ENCODE results near the gene BRI3. TPM values are rescaled to one million over a fixed set of nuclear protein-coding genes. Genes with fewer than 3 reads are reported as not detected.

BRI3 gene
- total RNA-seq, 1 experiment from 2014 or later, result 102 TPM

DNA sequence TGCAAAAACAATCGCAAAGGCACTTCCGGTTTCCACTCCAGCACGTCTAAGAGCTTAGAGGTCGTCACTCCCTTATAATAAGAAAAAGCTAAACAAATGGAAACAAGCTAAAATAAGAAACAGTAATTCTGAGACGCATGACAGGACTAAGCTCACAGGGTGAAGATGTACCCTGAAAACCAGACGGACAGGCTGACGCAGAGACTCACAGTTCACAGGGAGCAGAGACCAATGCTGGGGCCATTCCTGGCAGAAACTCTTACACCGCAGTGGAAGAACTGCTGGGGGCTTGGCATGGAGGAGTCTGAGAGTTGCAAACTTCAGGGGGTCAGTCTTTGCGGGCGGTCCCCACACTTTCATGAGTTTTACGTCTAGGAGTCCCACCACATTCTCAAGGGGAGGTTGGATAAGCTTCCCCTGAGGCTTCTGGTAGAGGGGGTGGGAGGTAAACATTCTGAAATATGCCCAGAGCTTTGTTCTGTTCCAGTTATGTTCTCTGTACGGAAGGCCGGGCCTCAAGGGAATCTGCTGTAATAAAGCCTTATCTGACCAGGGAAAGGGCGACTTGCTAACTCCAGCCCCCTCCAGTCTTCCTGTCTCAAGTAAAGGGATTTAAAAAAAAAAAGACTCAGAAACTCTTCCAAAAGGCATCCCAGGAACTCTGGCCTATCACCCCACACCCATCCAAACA, 47.8 kb downstream of the BRI3 start:
- H3K36me3 ChIP-seq (ENCODE audit: control insufficient read depth in 1 of 2, insufficient read depth in 2 of 2, low read length in 2 of 2), result peaks cover 0 to 10% of the 10 kb centered on the region in 2 experiments; a peak in 1 of 4 replicates
- no peaks in the 10 kb centered on the region for H3K9me2 ChIP-seq (ENCODE audit: insufficient read depth)
- H4K20me1 ChIP-seq (ENCODE audit: insufficient read depth), result peaks cover 7% of the 10 kb centered on the region; the same call in 1 of the 2 replicates
- ChIA-PET RAD21 (ENCODE audit: low non-redundant PET in 1 of 2, low total read pairs in 2 of 2, uncharacterized antibody in 2 of 2, unreplicated experiment in 2 of 2) (no interaction called here), POLR2A (no interaction called here), CTCF (no interaction called here)
- no peak overlapping the region for H3K4me3 ChIP-seq (replicated peaks in 1 of 2; ENCODE audit: low read depth in 1 of 2, low read length in 2 of 2)
- DNase-seq (ENCODE audit: low read depth, low spot score) (no peak), ATAC-seq (no peak)
- no peak overlapping the region for H3K9ac ChIP-seq (ENCODE audit: low read length)
- TF ChIP-seq CEBPB (IDR thresholded peaks at IDR 0.05; ENCODE audit: low read depth) (no peak), EZH2 (IDR thresholded peaks at IDR 0.05) (no peak)
- H3K79me2 ChIP-seq (ENCODE audit: insufficient read depth, low read length), result peaks cover 57% of the 10 kb centered on the region
- intact Hi-C loops (cut with micrococcal nuclease), result no loop called here
- H3K4me1 ChIP-seq (ENCODE audit: control insufficient read depth in 1 of 2, insufficient read depth in 2 of 2, low read length in 2 of 2), result no peaks in the 10 kb centered on the region
- H3K27ac ChIP-seq (ENCODE audit: low read depth, low read length), result no peak overlapping the region
- H3K27me3 ChIP-seq (ENCODE audit: insufficient read depth, low read length), result no peaks in the 10 kb centered on the region
- H2AFZ ChIP-seq (ENCODE audit: low read depth, low read length, poor library complexity, severe bottlenecking), result no peak overlapping the region
- 0 out of 4 replicates have a peak, but pooled peaks cover 0 to 6% of the 10 kb centered on the region in 2 experiments for H3K9me3 ChIP-seq (ENCODE audit: control insufficient read depth in 1 of 2, insufficient read depth in 1 of 2, low read depth in 1 of 2, low read length in 2 of 2)
- no peak overlapping the region for H3K4me2 ChIP-seq (ENCODE audit: low read length)
- no TSS peak for BruUV-seq (replicated peaks)

DNA sequence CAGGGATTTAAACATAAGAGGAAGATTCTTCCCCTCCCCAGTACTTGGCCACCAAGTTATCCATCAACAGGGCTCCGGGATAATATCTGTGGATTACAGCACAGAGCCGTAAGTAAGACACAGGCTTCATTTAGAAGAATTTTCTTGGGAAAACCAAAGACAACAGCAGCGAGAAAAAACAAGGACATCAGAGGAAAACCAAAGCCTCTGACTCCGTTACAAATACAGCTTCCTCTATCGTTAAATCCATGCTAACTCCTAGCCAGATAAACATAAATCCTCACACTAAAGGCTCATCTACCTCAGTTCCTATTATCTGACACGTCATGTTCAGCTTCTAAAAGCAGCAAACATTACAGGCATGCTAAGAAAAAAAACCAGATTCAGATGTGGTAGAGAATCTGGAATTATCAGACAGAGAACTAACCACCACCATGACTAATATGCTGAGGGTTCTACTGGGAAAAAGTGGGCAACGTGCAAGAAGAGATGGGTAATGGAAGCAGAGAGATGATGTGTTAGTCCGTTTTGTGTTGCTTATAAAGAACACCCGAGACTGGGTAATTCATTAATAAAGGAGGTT, 48.4 kb downstream of the BRI3 start:
- POLR2A ChIA-PET, result no interaction called here
- TF ChIP-seq RAD21 (IDR thresholded peaks at IDR 0.05; ENCODE audit: low read depth), result no peak
- no peak for TF ChIP-seq ZFX (IDR thresholded peaks at IDR 0.05)
- TF ChIP-seq CBX3 (IDR thresholded peaks at IDR 0.05; ENCODE audit: low read depth), result no peak
- TF ChIP-seq JUND (IDR thresholded peaks at IDR 0.05), result no peak
- TF ChIP-seq TCF7L2 (IDR thresholded peaks at IDR 0.05; ENCODE audit: borderline replicate concordance, extremely low read depth, insufficient read depth, insufficient read length), result no peak
- TF ChIP-seq SIN3A (IDR thresholded peaks at IDR 0.05; ENCODE audit: low read depth), result no peak
- TF ChIP-seq, protein P1, sequence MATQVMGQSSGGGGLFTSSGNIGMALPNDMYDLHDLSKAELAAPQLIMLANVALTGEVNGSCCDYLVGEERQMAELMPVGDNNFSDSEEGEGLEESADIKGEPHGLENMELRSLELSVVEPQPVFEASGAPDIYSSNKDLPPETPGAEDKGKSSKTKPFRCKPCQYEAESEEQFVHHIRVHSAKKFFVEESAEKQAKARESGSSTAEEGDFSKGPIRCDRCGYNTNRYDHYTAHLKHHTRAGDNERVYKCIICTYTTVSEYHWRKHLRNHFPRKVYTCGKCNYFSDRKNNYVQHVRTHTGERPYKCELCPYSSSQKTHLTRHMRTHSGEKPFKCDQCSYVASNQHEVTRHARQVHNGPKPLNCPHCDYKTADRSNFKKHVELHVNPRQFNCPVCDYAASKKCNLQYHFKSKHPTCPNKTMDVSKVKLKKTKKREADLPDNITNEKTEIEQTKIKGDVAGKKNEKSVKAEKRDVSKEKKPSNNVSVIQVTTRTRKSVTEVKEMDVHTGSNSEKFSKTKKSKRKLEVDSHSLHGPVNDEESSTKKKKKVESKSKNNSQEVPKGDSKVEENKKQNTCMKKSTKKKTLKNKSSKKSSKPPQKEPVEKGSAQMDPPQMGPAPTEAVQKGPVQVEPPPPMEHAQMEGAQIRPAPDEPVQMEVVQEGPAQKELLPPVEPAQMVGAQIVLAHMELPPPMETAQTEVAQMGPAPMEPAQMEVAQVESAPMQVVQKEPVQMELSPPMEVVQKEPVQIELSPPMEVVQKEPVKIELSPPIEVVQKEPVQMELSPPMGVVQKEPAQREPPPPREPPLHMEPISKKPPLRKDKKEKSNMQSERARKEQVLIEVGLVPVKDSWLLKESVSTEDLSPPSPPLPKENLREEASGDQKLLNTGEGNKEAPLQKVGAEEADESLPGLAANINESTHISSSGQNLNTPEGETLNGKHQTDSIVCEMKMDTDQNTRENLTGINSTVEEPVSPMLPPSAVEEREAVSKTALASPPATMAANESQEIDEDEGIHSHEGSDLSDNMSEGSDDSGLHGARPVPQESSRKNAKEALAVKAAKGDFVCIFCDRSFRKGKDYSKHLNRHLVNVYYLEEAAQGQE (IDR thresholded peaks at IDR 0.05; ENCODE audit: low read depth), result no peak
- TF ChIP-seq ZNF274 (IDR thresholded peaks at IDR 0.05; ENCODE audit: low read depth, low read length), result no peak
- no peak for TF ChIP-seq POLR2A (IDR thresholded peaks at IDR 0.05; ENCODE audit: borderline replicate concordance, extremely low read depth, insufficient read depth, insufficient read length)
- no peak for TF ChIP-seq ELF1 (IDR thresholded peaks at IDR 0.05; ENCODE audit: borderline replicate concordance, low read depth)
- TF ChIP-seq, protein P2, sequence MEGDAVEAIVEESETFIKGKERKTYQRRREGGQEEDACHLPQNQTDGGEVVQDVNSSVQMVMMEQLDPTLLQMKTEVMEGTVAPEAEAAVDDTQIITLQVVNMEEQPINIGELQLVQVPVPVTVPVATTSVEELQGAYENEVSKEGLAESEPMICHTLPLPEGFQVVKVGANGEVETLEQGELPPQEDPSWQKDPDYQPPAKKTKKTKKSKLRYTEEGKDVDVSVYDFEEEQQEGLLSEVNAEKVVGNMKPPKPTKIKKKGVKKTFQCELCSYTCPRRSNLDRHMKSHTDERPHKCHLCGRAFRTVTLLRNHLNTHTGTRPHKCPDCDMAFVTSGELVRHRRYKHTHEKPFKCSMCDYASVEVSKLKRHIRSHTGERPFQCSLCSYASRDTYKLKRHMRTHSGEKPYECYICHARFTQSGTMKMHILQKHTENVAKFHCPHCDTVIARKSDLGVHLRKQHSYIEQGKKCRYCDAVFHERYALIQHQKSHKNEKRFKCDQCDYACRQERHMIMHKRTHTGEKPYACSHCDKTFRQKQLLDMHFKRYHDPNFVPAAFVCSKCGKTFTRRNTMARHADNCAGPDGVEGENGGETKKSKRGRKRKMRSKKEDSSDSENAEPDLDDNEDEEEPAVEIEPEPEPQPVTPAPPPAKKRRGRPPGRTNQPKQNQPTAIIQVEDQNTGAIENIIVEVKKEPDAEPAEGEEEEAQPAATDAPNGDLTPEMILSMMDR (IDR thresholded peaks at IDR 0.05 in 2 of 3, conservative IDR thresholded peaks at IDR 0.05 in 1 of 3; ENCODE audit: borderline replicate concordance in 1 of 3, insufficient read depth in 1 of 3, low read depth in 2 of 3, low read length in 2 of 3), result no peak
- TF ChIP-seq, protein P3, sequence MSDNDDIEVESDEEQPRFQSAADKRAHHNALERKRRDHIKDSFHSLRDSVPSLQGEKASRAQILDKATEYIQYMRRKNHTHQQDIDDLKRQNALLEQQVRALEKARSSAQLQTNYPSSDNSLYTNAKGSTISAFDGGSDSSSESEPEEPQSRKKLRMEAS (IDR thresholded peaks at IDR 0.05), result no peak
- no peak for TF ChIP-seq EZH2phosphoT487 (IDR thresholded peaks at IDR 0.05; ENCODE audit: borderline replicate concordance)
- TF ChIP-seq EZH2 (IDR thresholded peaks at IDR 0.05), result no peak

More for the DNA sequence above, 48.4 kb downstream of the BRI3 start:
- no peak overlapping the region for H3K4me2 ChIP-seq (ENCODE audit: low read length)
- DNase-seq (ENCODE audit: low read depth, low spot score) (no peak), ATAC-seq (no peak)
- H3K9ac ChIP-seq (ENCODE audit: low read length), result no peak overlapping the region
- H4K20me1 ChIP-seq (ENCODE audit: insufficient read depth), result peaks cover 7% of the 10 kb centered on the region; the same call in 1 of the 2 replicates
- H3K9me2 ChIP-seq (ENCODE audit: insufficient read depth), result no peaks in the 10 kb centered on the region
- H3K4me3 ChIP-seq (replicated peaks in 1 of 2; ENCODE audit: low read depth in 1 of 2, low read length in 2 of 2), result no peak overlapping the region
- intact Hi-C loops (cut with micrococcal nuclease), result no loop called here
- RAD21 ChIA-PET (ENCODE audit: low non-redundant PET in 1 of 2, low total read pairs in 2 of 2, uncharacterized antibody in 2 of 2, unreplicated experiment in 2 of 2), result no interaction called here
- CTCF ChIA-PET, result no interaction called here
- no peaks in the 10 kb centered on the region for H3K27me3 ChIP-seq (ENCODE audit: insufficient read depth, low read length)
- H3K9me3 ChIP-seq (ENCODE audit: control insufficient read depth in 1 of 2, insufficient read depth in 1 of 2, low read depth in 1 of 2, low read length in 2 of 2), result 0 out of 4 replicates have a peak, but pooled peaks cover 0 to 6% of the 10 kb centered on the region in 2 experiments
- H3K79me2 ChIP-seq (ENCODE audit: insufficient read depth, low read length), result peaks cover 51% of the 10 kb centered on the region
- H3K36me3 ChIP-seq (ENCODE audit: control insufficient read depth in 1 of 2, insufficient read depth in 2 of 2, low read length in 2 of 2), result peaks cover 0 to 10% of the 10 kb centered on the region in 2 experiments; a peak in 1 of 4 replicates
- H2AFZ ChIP-seq (ENCODE audit: low read depth, low read length, poor library complexity, severe bottlenecking), result no peak overlapping the region
- H3K27ac ChIP-seq (ENCODE audit: low read depth, low read length), result no peak overlapping the region
- BruUV-seq (replicated peaks), result no TSS peak
- H3K4me1 ChIP-seq (ENCODE audit: control insufficient read depth in 1 of 2, insufficient read depth in 2 of 2, low read length in 2 of 2), result 0 out of 4 replicates have a peak, but pooled peaks cover 0 to under 1% of the 10 kb centered on the region in 2 experiments

All from HCT116 (cell line).